Measurements from ENCODE around the gene GARS1.

GRCh38 chr7:30625283-30625682 is 30.6 kb downstream of the GARS1 start:
- peak in 1 of 4 donors; percentile 24 for TF ChIP-seq CTCF (IDR thresholded peaks at IDR 0.05)
- no peak for TF ChIP-seq POLR2A (IDR thresholded peaks at IDR 0.05)

All from right lobe of liver (tissue), 4 donors.